ENCODE results near the gene IFNLR1.

Gene IFNLR1

GRCh38 chr1:24119859-24120756, 67.0 kb downstream of the IFNLR1 start:
- no peak for DNase-seq (ENCODE audit: low spot score)

DNA sequence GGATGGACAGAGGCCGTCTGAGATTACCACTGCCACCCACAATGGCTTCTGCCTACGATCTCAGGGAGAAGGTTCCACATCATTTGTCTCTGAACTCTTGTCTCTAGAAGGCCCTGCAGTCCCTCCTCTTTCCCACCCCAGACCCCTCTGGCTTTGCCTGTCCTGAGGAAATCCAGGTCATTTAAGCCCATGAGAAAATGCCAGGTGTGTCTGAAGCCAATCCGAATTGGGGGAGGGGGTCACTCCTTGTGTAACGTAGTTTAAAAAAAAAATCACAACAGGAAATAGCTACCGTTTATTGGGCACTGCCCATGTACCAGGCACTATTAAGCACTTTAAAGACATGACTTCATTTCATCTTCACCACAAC, 67.6 kb downstream of the IFNLR1 start:
- no peak for DNase-seq (ENCODE audit: low spot score)

- no peak for DNase-seq (ENCODE audit: low spot score)
Observed at GRCh38 chr1:24118410-24119242, 68.5 kb downstream of the IFNLR1 start.

DNA sequence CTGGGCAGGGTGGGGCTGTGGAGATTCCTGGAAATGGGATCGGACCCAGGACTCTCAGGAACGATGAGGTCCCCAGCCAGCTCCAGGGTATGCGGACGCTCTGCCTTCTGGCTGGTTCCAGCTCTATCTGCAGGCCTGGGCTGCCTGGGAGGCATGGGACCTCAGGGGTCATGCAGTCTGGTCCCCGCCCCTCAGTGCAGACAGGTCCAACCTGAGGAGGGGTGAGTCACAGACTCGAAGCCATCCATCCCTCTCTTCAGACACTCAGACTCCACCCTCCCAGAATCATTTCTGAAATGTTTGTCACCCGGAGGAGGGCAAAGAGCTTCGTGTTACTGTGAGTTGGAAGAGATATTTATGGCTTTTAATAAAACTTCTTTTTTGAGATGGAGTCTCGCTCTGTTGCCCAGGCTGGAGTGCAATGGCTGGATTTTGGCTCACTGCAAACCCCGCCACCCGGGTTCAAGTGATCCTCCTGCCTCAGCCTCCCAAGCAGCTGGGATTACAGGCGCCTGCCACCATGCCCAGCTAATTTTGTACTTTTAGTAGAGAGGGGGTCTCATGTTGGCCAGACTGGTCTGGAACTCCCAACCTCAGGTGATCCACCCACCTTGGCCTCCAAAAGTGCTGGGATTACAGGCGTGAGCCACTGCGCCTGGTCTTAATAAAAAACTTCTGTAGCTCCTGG, 69.2 kb downstream of the IFNLR1 start:
- no peak for DNase-seq (ENCODE audit: low spot score)

DNA sequence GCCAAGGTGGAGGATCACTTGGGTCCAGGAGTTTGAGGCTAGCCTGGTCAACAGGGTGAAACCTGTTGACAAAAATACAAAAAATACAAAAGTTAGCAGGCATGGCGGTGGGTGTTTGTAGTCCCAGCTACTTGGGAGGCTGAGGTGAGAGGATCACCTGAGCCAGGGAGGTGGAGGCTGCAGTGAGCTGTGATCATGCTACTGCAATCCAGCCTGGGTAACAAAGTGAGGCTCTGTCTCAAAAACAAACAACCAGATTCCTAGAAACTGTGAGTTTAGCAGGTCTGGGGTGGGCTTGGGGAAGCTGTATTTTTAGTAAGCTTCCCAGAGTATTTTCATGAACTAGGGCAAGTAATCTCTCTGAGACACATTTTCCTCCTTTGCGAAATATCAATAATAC, 70.0 kb downstream of the IFNLR1 start:
- no peak for DNase-seq (ENCODE audit: low spot score)

- no peak for DNase-seq (ENCODE audit: low spot score)
Observed at GRCh38 chr1:24114753-24115152, 72.3 kb downstream of the IFNLR1 start.

GRCh38 chr1:24113641-24114033, 73.5 kb downstream of the IFNLR1 start:
- DNase-seq (ENCODE audit: low spot score) = no peak

DNA sequence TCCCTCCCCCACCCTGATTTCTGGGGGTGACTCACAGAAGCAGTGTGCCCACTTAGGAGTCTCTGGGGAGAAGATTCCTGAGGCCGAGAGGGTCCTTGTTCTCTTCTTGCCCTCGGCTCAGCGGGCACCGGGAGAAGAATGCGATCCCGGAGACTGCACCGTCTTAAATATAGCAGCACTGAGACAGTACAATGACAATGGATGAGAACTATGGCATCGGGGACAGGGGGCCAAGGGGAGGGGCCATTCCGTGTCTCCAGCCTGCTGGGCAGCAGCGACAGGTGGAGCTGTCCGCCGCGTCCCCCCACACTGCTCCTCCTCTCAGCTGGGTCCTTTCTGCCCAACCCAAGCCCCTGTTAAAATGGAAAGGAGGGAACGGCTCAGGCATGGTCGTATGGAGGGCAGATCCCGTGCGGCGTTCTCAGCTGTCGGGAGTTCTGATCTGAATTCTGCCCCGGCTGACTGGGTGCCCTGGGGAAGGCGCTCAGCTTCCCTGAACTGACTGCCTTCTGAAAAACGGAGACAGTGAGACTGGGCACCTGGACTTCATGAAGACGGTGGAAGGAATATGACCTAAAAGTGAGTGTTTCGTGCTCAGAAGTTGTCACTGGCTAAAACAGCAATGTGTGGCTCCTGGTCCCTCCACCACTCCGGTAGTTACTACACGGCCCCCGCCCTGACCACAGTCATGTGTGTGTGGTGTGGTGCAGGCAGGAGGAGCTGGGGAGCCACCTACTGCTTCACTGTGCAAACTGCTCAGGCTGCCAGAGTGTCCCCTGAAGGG, 74.9 kb downstream of the IFNLR1 start, which contains the start of gene MYOM3:
TSS of gene MYOM3 (minus strand) at position 140 of the 784 bp plus-strand sequence. CDS start 3,499 bp downstream, outside the sequence.
- no peak for DNase-seq (ENCODE audit: low spot score)

DNA sequence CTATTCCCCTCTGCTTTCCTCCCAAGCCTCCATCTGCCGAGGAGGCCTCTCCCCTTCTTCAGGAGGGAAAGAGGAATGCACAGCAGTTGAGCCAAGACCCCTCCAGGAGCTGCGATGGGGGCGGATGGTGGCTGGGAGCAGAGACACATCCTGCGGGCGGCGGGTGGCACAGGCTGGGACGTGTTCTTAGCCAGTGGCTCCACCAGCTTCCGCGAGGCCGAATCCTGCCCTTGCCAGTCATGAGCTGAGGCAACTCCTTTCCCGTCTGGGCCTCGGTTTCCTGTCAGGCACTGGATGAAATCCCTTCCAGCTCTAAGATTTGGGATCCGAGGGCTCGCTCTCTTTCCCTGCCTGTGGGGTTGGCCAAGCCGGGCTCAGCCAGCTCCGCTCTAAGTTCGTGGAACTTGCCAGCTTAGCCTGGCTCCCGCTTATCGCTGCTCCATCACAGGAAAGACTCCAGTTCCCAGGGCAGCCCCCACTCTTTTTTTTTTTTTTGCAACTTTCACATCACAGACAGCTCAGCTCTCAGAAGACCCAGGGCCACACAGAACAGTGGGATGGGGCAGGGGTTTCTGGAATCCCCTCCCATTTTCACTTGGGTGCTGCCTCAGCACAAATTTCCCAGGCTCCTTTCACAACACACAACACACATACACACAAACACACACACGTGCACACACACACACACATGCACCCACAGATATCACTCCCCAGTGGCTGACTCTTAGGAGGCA, 75.7 kb downstream of the IFNLR1 start:
- DNase-seq (ENCODE audit: low spot score) = no peak

- no peak for DNase-seq (ENCODE audit: low spot score)
Observed at GRCh38 chr1:24110642-24111261, 76.3 kb downstream of the IFNLR1 start.

- DNase-seq (ENCODE audit: low spot score) = no peak
Observed at GRCh38 chr1:24109686-24110475, 77.2 kb downstream of the IFNLR1 start.

- DNase-seq (ENCODE audit: low spot score) = no peak
Observed at GRCh38 chr1:24109166-24109483, 78.0 kb downstream of the IFNLR1 start.

DNA sequence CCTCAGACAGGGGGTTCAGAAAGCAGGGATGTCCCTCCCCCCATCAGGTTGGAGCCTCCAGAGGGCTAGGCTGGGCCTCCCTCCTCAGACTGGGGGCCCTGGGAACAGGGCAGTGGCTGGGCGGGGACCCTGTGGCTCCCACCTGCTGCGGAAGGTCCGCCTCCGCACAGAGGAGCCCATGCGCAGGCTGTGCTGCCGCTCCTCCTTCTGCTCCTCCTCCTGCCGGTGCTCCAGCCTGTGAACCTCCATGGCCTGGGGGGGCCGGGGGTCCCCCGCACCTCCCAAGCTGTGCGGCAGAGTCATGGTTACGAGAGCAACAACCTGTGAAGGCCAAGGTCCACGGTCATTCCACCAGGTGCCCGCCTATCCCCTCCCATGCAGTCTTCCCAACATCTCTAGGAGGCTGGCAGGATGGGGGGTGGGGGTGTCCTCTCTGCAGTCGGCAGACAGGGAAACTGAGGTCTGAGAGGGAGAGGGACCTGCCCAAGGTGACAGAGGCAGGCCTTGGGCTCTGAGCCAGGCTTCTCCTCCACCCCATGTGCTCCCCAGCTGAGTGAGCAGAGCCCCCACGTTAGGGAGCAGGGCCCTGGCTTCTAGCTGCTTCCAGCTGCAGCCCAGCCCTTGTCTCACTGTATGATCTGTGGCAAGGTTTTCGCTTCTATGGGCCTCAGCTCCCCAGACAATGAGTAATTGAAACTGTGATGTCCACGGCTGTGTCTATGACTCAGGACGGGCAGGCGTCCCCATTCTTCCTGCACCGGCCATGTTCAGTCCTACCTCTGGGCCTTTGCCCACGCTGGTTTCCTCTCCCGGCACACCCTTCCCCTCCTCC, 78.5 kb downstream of the IFNLR1 start:
- DNase-seq (ENCODE audit: low spot score) = no peak

GRCh38 chr1:24107462-24108138, 79.5 kb downstream of the IFNLR1 start:
- no peak for DNase-seq (ENCODE audit: low spot score)

- no peak for DNase-seq (ENCODE audit: low spot score)
Observed at GRCh38 chr1:24105368-24106160, 81.5 kb downstream of the IFNLR1 start.

DNA sequence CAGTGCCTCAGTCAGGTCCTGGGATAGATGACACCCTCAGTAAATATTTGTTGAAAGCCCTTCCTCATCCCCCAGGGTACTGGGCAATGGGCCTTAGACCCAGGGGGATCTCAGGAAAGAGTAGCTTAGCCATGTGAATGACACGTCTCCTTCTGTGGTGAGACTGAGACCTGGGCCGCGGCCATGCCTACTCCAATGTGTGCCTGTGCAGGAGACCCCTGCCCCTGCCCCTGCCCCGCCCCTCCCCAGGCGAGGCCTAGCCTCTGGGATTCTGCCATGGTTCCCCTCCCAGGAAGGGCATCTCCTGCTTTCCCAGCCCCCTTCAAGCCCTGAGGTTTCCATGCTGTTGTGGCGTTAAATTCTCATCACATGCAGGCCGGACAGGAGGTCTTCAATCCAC, 82.2 kb downstream of the IFNLR1 start:
- no peak for DNase-seq (ENCODE audit: low spot score)

Data from hematopoietic multipotent progenitor cell treated with erythropoietin and hydrocortisone succinate and interleukin-3 and kit ligand, for 17 days (in vitro differentiated cells).